ENCODE data around the gene PSMA5. TPM values are rescaled to one million over a fixed set of nuclear protein-coding genes. Genes with fewer than 3 reads are reported as not detected.

Gene PSMA5
- total and polyA plus RNA-seq, 10 of the 15 experiments (the other 5 are each of a cell fraction or from before 2014, with no cell fraction given): 58.7 to 271 (median 187) TPM

DNA sequence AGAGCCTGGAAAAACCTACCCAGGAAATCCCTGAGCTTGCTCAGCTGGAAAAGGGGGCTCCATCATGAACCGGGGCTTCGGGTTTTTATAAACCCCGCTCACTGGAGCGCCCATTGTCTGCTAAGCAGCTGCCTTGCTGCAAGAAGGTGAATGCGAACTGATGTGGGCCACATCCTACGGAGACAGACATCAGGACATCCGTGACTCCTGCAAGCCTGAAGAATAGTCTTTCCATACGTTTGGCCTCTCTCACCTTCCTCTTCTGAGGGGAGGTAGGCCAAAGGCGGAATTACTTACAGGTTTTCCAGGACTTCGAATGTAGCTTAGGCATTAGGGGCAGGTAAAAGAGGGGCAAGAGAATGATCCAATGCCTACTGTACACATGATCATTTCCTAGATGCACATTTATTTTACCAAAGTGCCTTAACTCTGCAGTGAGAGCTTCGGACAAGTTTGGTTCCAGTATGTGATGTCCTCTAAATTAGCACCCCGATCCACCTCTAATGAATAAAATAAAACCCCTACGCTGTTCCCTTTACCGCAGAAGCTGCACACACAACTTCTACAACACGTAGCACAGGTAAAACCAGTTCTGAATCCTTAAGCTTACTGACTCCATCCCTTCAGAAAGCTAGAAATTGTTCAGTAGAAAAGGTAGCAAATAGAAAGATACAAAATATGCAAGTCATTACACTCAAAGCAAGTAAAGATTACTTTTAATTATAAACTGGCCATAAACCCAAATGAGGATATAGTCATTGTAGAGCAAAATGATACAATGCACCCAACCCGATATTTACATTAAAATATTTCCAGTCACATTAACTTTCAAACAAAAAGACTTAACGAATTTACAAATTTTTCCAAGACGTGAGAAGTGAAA lies 27.7 kb downstream of the PSMA5 start:
- no peak for DNase-seq (ENCODE audit: low read depth, low spot score)
- Histone ChIP-seq H3K4me3 (peak overlapping the region; percentile 55; the same call in 1 of the 2 replicates), H3K4me2 (ENCODE audit: control insufficient read depth, insufficient read depth) (peak overlapping the region; percentile 49), H3K79me2 (ENCODE audit: control insufficient read depth, insufficient read depth, low read length) (no peaks in the 10 kb centered on the region), H3K4me1 (ENCODE audit: control insufficient read depth, insufficient read depth, low read length) (no peaks in the 10 kb centered on the region; the same call in 1 of the 2 replicates), H3K9ac (ENCODE audit: control insufficient read depth, insufficient read depth, low read length) (peak overlapping the region; percentile 52; the same call in 1 of the 2 replicates), H3K27ac (ENCODE audit: control insufficient read depth, insufficient read depth) (no peak overlapping the region), H4K20me1 (ENCODE audit: control insufficient read depth, insufficient read depth) (no peaks in the 10 kb centered on the region), H3K27me3 (replicated peaks in 1 of 2; ENCODE audit: control insufficient read depth in 2 of 2, insufficient read depth in 2 of 2, low read length in 1 of 2) (peaks cover 1 to 4% of the 10 kb centered on the region in 2 experiments; a peak in 3 of 4 replicates), H2AFZ (ENCODE audit: control insufficient read depth, low read depth, low read length) (no peak overlapping the region), H3K36me3 (ENCODE audit: control insufficient read depth in 2 of 2, insufficient read depth in 2 of 2, low read length in 1 of 2) (peaks cover 2 to 16% of the 10 kb centered on the region in 2 experiments), H3K9me3 (replicated peaks; ENCODE audit: control insufficient read depth, insufficient read depth, low read length) (no peaks in the 10 kb centered on the region)
- ChIA-PET POLR2A (no interaction called here), CTCF (interaction anchor here (0.6 to 8.0 kb wide), 43 partner anchors 8 to 524 kb away, joined by 3 to 241 read pairs (median 4); partner anchors contain the start of genes ATXN7L2, CYB561D1, MYBPHL and PSMA5), SMC1A (ENCODE audit: uncharacterized antibody, unreplicated experiment) (interaction anchor here (0.6 to 6.6 kb wide), 23 partner anchors 8 to 238 kb away, joined by 3 to 113 read pairs (median 5); partner anchors contain the start of genes MYBPHL, PSRC1 and SARS1), RAD21 (ENCODE audit: unreplicated experiment) (interaction anchor here (1.0 to 6.0 kb wide), 15 partner anchors 9 to 199 kb away, joined by 3 to 87 read pairs (median 5); partner anchors contain the start of genes PSMA5 and PSRC1)
- ATAC-seq: no peak
- 85% methylated on average over 18 of the region's 18 CpGs for WGBS (ENCODE audit: insufficient coverage, insufficient replicate concordance, low lambda C conversion rate, missing lambda C conversion rate)
- 0 out of 4 replicates have a peak, but pooled peaks of 1 of the 2 experiments have one; percentile 21 for TF ChIP-seq CEBPB (IDR thresholded peaks at IDR 0.05; ENCODE audit: borderline replicate concordance in 1 of 2, low read depth in 2 of 2, low read length in 2 of 2)
- TF ChIP-seq, protein P1, sequence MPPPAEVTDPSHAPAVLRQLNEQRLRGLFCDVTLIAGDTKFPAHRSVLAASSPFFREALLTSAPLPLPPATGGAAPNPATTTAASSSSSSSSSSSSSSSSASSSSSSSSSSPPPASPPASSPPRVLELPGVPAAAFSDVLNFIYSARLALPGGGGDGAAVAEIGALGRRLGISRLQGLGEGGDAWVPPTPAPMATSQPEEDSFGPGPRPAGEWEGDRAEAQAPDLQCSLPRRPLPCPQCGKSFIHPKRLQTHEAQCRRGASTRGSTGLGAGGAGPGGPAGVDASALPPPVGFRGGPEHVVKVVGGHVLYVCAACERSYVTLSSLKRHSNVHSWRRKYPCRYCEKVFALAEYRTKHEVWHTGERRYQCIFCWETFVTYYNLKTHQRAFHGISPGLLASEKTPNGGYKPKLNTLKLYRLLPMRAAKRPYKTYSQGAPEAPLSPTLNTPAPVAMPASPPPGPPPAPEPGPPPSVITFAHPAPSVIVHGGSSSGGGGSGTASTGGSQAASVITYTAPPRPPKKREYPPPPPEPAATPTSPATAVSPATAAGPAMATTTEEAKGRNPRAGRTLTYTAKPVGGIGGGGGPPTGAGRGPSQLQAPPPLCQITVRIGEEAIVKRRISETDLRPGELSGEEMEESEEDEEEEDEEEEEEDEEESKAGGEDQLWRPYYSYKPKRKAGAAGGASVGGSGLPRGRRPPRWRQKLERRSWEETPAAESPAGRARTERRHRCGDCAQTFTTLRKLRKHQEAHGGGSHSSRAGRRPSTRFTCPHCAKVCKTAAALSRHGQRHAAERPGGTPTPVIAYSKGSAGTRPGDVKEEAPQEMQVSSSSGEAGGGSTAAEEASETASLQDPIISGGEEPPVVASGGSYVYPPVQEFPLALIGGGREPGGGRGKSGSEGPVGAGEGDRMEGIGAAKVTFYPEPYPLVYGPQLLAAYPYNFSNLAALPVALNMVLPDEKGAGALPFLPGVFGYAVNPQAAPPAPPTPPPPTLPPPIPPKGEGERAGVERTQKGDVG (CRISPR knock-in tag; IDR thresholded peaks at IDR 0.05): no peak
- BruUV-seq (replicated peaks): no TSS peak
- FAIRE-seq: no peak
- intact Hi-C loops (cut with micrococcal nuclease; ENCODE audit: unreplicated experiment) (loop anchor here (1.0 to 10.0 kb wide), 4 partner anchors 121 to 284 kb away; partner anchors contain the start of gene ELAPOR1), in situ Hi-C loops (cut with MboI) (no loop called here)
